Right cardiac atrium (tissue), 5 donors: ENCODE results near the gene ALK. TPM values are rescaled to one million over a fixed set of nuclear protein-coding genes. Genes with fewer than 3 reads are reported as not detected.
A peak's percentile ranks its signal among the peaks of the same experiment; 100 is the strongest.

Source experiments
- ATAC-seq, 2 donors: fragments of 200-7000 bp; cut with Tn5 transposase; one replicate each; pipeline versions ENCODE4 v1.8.0 to v1.9.1; 2020; ENCODE audit warnings: moderate library complexity in 2 of 2, mild to moderate bottlenecking in 1 of 2
- DNase-seq, 3 donors: peaks; one replicate each; pipeline ENCODE4 v3.0.0-alpha.2; 2020
- H3K27ac ChIP-seq: one replicate; pipeline ENCODE4 v1.5.1; 2013; ENCODE audit warnings: mild to moderate bottlenecking, low read length, control low read depth, moderate library complexity
- H3K27me3 ChIP-seq: one replicate; pipeline ENCODE4 v1.6.1; 2013; ENCODE audit not compliant: control insufficient read depth, insufficient read depth
- H3K4me1 ChIP-seq: one replicate; pipeline ENCODE4 v1.6.1; 2013; ENCODE audit warnings: low read length; ENCODE audit not compliant: control insufficient read depth, insufficient read depth
- H3K4me3 ChIP-seq: one replicate; pipeline ENCODE4 v1.5.1; 2013; ENCODE audit warnings: low read length, control low read depth
- H3K9me3 ChIP-seq: one replicate; pipeline ENCODE4 v1.6.1; 2013; ENCODE audit warnings: low read length; ENCODE audit not compliant: control insufficient read depth
- WGBS: extraction: QIAGEN DNeasy Blood & Tissue Kit; methylation state at CpG from one replicate; pipeline ENCODE4 v1.1.7; 2013; 5-methylcytosine and 5-hydroxymethylcytosine counted together
- intact Hi-C, 4 donors: fragments of 100-400 bp; cut with DNase I; formaldehyde crosslinking; loops; one replicate each; pipeline versions ENCODE4 v1.11.0 to v1.14.0; 2022 to 2023
- polyA plus RNA-seq: library from polyadenylated mRNA; stranded (reverse); fragments of 200-250 nt; gene quantifications from one replicate; pipeline ENCODE4 v1.2.3, GENCODE V29; 2013
- total RNA-seq, 4 donors: library from RNA; stranded (reverse); fragmentation: NEBNext Ultra II Directional; extraction: Animal tissue kit (Norgen Biotek cat#: 25700); gene quantifications; one replicate each; pipeline ENCODE4 v1.2.1, GENCODE V29; 2021
- donor health status: healthy with polysubstance abuse.
- donor health status: DM: no; HTN: yes; CAD: no.
- donor health status: DM: no; HTN: no; CAD: no.
- donor health status: DM: no; HTN: yes; CAD: no; lungs with severe emphysema.
- donor health status: DM: yes; HTN: yes; CAD: no.

Gene ALK
- total and polyA plus RNA-seq, 5 donors: 0.05 to 0.17 (median 0.10) TPM; not detected in 1

GRCh38 chr2:29936020-29936419 is 14.6 kb upstream of the ALK start:
- DNase-seq: no peak
- Histone ChIP-seq H3K27me3 (no peaks in the 10 kb centered on the region), H3K4me1 (no peaks in the 10 kb centered on the region), H3K9me3 (no peaks in the 10 kb centered on the region), H3K4me3 (no peak overlapping the region), H3K27ac (no peak overlapping the region)
- no peak for ATAC-seq
- intact Hi-C loops: no loop called here
- 63% methylated on average over 8 of the region's 8 CpGs for WGBS

DNA sequence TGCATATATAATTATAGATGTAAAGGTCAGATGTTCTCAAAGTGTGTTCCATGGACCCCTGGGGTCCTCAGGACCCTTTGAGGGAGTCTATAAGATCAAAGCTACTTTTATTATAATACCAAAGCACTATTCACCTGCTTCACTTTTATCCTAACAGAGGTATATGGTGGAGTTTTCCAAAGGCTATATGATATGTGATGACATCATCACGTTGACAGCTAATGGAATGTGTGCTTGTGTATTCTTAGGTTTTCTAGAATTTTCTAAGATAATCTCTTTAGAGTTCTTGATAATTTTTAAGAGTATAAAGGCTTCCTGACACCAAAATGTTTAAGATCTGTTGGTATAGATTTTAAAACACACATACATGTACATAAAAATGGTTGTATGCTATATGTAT is 10.4 kb upstream of the ALK start:
- ATAC-seq (no peak), DNase-seq (no peak)
- Histone ChIP-seq H3K27me3 (no peaks in the 10 kb centered on the region), H3K4me3 (no peak overlapping the region), H3K27ac (no peak overlapping the region), H3K9me3 (no peaks in the 10 kb centered on the region), H3K4me1 (no peaks in the 10 kb centered on the region)
- WGBS: 0% methylated on average over 1 of the region's 1 CpG
- intact Hi-C loops: no loop called here

GRCh38 chr2:29923110-29923721 is 1.8 kb upstream of the ALK start:
- Histone ChIP-seq H3K4me1 (peaks cover 5% of the 10 kb centered on the region), H3K27me3 (no peaks in the 10 kb centered on the region), H3K4me3 (no peak overlapping the region), H3K27ac (no peak overlapping the region), H3K9me3 (no peaks in the 10 kb centered on the region)
- ATAC-seq: no peak
- intact Hi-C loops: loop anchor here in 3 of 4 donors (5.0 kb wide), 2 partner anchors 104 to 149 kb away; no protein-coding TSS in a partner anchor
- peak; percentile 60 to 84 (median 63) for DNase-seq
- 23% methylated on average over 3 of the region's 3 CpGs for WGBS

GRCh38 chr2:29922605-29923004 is 1.2 kb upstream of the ALK start:
- Histone ChIP-seq H3K27ac (no peak overlapping the region), H3K9me3 (no peaks in the 10 kb centered on the region), H3K4me3 (no peak overlapping the region), H3K27me3 (no peaks in the 10 kb centered on the region), H3K4me1 (peaks cover 5% of the 10 kb centered on the region)
- WGBS: 72% methylated on average over 4 of the region's 4 CpGs
- no peak for ATAC-seq
- peak in 1 of 3 donors; percentile 39 for DNase-seq
- intact Hi-C loops: loop anchor here in 3 of 4 donors (5.0 kb wide), 2 partner anchors 105 to 150 kb away; no protein-coding TSS in a partner anchor

GRCh38 chr2:29920631-29921559 is 491 bp downstream of the ALK start:
- Histone ChIP-seq H3K4me1 (peaks cover 5% of the 10 kb centered on the region), H3K27ac (no peak overlapping the region), H3K27me3 (no peaks in the 10 kb centered on the region), H3K4me3 (peak overlapping the region; percentile 30), H3K9me3 (no peaks in the 10 kb centered on the region)
- intact Hi-C loops: loop anchor here in 3 of 4 donors (5.0 kb wide), 2 partner anchors 106 to 151 kb away; no protein-coding TSS in a partner anchor
- DNase-seq (peak in 2 of 3 donors; percentile 21 to 22), ATAC-seq (peak; percentile 15 to 41)
- 1% methylated on average over 71 of the region's 71 CpGs for WGBS

- WGBS: 1% methylated on average over 40 of the region's 40 CpGs
- Histone ChIP-seq H3K9me3 (no peaks in the 10 kb centered on the region), H3K4me1 (peaks cover 5% of the 10 kb centered on the region), H3K4me3 (peak overlapping the region; percentile 30), H3K27me3 (no peaks in the 10 kb centered on the region), H3K27ac (no peak overlapping the region)
- peak; percentile 51 to 59 for ATAC-seq
- DNase-seq: peak; percentile 69 to 90 (median 88)
- intact Hi-C loops: loop anchor here in 3 of 4 donors (5.0 kb wide), 2 partner anchors 107 to 152 kb away; no protein-coding TSS in a partner anchor
Observed at GRCh38 chr2:29920130-29920577, 1.2 kb downstream of the ALK start.

- ATAC-seq (no peak), DNase-seq (no peak)
- WGBS: 53% methylated on average over 3 of the region's 3 CpGs
- intact Hi-C loops: no loop called here
- Histone ChIP-seq H3K4me1 (peaks cover 5% of the 10 kb centered on the region), H3K4me3 (no peak overlapping the region), H3K9me3 (no peaks in the 10 kb centered on the region), H3K27ac (no peak overlapping the region), H3K27me3 (no peaks in the 10 kb centered on the region)
Observed at GRCh38 chr2:29918941-29919340, 2.4 kb downstream of the ALK start.

GRCh38 chr2:29917781-29918180 is 3.6 kb downstream of the ALK start:
- no peak for DNase-seq
- WGBS: 45% methylated on average over 1 of the region's 1 CpG
- Histone ChIP-seq H3K27me3 (no peaks in the 10 kb centered on the region), H3K4me3 (no peak overlapping the region), H3K27ac (no peak overlapping the region), H3K4me1 (peaks cover 5% of the 10 kb centered on the region), H3K9me3 (no peaks in the 10 kb centered on the region)
- no peak for ATAC-seq
- intact Hi-C loops: no loop called here

DNA sequence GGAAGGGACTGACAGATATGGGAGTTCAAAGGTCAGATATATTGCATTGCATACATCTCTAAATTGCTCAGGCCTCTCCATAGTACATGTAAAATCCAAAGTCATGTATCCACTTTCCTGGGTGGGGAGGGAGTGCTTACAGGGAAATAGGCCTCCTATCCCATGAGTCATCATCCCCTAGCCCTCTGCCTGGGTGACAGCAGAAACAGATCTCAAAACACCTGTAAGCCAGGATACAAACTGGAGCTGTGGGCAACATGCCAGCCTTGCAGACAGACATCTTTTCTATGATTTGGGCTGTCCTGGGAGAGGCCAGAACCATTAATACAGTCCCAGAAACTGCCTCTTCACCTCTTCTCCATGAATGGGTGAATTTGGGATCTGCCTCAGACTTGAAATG is 4.8 kb downstream of the ALK start:
- intact Hi-C loops: no loop called here
- ATAC-seq: no peak

GRCh38 chr2:29910960-29911359 is 10.4 kb downstream of the ALK start:
- Histone ChIP-seq H3K27ac (no peak overlapping the region), H3K27me3 (no peaks in the 10 kb centered on the region), H3K9me3 (no peaks in the 10 kb centered on the region), H3K4me3 (no peak overlapping the region), H3K4me1 (no peaks in the 10 kb centered on the region)
- intact Hi-C loops: no loop called here
- ATAC-seq (no peak), DNase-seq (no peak)
- 58% methylated on average over 1 of the region's 1 CpG for WGBS

More for the DNA sequence above, 4.8 kb downstream of the ALK start:
- no peaks in the 10 kb centered on the region for H3K9me3 ChIP-seq
- H3K27me3 ChIP-seq: no peaks in the 10 kb centered on the region
- H3K4me3 ChIP-seq: no peak overlapping the region
- H3K4me1 ChIP-seq: peaks cover 5% of the 10 kb centered on the region
- no peak overlapping the region for H3K27ac ChIP-seq
- DNase-seq: no peak

DNA sequence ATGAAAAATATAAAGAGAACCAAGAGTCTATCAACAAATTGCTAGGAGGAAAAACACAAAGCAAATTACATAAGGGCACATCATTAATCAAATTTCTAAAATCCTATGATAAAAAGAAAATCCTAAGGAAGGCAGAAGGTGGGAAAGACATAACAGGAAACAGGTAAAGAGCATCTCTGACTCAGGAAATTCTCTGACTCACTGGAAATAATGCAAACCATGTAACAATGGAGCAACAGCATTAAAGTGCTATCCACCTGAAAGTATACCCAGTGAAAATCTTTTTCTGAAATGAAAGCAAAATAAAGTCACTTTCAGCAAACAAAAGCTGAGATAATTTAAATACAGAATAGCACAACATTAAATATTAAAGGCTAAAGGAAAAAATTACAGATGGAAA is 10.9 kb downstream of the ALK start:
- Histone ChIP-seq H3K4me1 (no peaks in the 10 kb centered on the region), H3K27me3 (no peaks in the 10 kb centered on the region), H3K4me3 (no peak overlapping the region), H3K9me3 (no peaks in the 10 kb centered on the region), H3K27ac (no peak overlapping the region)
- no peak for ATAC-seq
- intact Hi-C loops: no loop called here
- DNase-seq: no peak
